ENCODE data around the gene PDLIM4.

PDLIM4 gene

GRCh38 chr5:132293066-132293991 is 35.8 kb downstream of the PDLIM4 start:
- DNase-seq, result peak; percentile 64 to 66

GRCh38 chr5:132293992-132294727 is 36.7 kb downstream of the PDLIM4 start, which contains the start of gene SLC22A4:
TSS of gene SLC22A4 (plus strand) at chr5:132294394. CDS start at chr5:132294617, 223 bp downstream.
- DNase-seq, result peak; percentile 73 to 78

DNA sequence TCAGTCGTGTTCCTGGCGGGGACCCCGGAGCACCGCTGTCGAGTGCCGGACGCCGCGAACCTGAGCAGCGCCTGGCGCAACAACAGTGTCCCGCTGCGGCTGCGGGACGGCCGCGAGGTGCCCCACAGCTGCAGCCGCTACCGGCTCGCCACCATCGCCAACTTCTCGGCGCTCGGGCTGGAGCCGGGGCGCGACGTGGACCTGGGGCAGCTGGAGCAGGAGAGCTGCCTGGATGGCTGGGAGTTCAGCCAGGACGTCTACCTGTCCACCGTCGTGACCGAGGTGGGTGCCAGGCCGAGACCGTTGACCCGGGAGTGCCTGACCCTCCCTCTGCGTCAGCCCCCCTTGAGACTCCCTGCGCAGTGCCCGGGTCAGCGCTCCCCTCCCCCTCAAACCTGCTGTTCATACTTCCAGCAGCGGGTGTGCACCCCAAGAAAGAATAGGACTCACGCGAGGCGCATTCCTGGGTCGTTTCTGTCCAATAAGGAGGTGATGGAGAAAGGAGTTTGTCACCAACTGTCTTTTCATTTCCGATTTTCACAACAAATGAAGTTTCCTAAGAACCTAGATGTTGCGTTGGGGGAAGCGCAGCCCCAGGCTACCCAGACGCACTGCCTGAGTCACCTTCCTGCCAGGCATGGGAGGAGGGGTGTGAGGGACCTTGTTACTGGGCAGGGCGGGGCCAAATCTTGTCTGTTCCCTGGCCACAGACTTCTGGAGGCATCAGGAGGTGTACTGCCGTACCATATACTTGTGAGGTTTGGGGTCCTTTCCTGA is 37.4 kb downstream of the PDLIM4 start:
- peak; percentile 63 to 67 for DNase-seq

- no peak for DNase-seq
Measured at GRCh38 chr5:132295505-132296411, 38.3 kb downstream of the PDLIM4 start.

DNA sequence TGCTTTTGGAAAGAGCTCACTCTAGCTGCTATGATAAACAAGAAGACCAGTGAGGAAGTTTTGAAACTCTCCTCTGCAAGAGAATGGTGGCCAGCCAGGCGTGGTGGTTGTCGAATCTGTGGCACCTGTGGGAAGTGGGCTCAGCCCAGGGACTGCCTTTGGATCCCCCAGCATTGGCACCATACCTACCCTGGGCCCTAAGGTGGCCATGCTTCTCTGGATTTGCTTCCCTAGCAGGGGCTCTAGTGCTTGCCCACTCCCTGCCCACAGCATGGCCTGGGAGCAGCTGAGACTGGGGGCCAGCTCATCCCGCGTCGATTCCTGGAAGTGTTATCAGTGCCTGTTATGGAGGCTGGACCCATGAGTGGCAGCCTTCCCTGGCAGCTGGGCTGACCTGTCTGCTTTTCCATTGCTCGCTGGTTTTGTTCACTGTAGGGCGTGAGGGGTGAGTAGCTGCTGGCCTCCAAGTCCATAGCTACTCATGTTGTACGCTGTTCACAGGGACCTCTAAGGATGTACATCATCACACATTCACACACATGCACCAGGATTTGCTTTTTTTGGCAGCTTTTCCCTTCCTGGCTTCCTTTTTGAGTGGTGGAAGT is 39.0 kb downstream of the PDLIM4 start:
- DNase-seq, result no peak

- no peak for DNase-seq
Measured at GRCh38 chr5:132297211-132297940, 39.9 kb downstream of the PDLIM4 start.

DNA sequence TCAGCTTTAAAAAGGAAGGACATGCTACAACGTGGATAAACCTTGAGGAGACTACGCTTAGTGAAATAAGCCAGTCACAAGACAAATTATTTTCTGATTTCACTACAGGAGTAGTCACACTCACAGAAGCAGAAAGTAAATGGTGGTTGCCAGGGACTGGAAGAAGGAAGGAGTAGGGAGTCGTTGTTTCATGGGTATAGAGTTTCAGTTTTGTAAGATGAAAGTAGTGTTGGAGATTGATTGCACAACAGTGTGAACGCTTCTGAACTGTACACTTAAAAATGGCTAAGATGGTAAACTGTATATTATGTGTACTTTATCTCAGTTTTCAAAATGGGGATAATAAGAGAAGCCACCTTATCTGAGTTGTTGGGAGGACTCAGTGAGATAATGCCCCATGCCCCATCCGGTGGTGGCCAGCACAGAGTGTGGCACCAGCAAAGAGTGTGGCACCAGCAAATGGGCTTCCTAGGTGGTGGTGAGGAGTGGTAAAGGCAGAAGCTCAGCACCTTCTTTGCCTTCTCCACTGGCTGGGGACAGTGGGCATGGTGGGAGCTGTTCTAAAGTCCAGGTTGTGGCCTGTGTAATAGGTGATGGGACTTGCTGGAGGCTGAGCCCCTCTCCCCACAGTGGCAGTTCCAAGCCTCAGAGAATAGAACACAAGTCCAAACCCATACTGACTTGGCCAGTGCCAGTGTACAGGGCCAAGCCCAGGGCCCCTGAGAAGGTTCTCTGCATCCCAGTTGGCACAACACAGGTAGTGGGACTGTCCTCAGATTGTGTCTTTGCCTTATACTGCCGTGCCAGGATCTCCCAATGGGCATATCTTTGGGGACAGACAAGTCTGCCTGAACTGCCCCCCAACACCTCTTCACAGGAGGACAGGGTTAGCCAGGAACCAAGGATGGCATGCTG is 41.1 kb downstream of the PDLIM4 start:
- no peak for DNase-seq

GRCh38 chr5:132299917-132300316 is 42.4 kb downstream of the PDLIM4 start:
- DNase-seq, result no peak

DNA sequence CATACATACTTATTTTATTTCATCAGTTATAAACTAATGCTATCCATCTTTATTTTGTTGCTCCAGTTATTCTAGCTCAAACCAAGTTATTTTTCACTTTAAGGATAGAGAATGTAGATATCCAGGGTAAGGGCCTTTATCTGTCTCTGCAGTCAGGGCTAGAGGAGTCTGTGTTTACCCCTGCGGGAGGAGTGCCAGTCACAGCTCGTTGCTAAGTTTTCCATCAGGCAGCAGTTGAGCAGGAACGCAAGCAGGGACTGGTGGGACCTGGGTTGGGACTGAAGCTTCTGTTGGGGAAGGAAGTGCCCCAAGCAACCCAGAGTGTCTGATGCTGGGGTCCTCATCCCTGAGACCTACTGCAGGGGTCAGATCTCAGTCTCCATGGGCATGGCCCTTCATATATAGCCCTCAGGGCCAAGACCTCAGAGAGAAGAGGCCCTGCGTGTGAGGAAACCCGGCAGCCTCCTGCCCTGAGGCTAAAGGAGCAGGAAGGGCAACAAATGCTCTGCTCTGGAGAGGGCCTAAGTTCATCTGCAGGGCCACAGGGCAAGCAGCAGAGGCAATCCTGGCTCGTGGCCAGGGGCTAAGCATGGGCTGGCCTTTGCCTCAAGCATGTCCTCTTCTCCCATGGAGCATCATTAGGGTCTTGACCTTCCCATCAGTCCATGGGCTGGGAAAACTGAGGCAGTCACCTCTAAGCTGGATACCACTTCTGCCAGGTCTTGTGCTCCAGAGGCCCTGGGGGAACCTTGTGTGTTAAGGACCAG is 43.3 kb downstream of the PDLIM4 start:
- DNase-seq, result no peak

DNA sequence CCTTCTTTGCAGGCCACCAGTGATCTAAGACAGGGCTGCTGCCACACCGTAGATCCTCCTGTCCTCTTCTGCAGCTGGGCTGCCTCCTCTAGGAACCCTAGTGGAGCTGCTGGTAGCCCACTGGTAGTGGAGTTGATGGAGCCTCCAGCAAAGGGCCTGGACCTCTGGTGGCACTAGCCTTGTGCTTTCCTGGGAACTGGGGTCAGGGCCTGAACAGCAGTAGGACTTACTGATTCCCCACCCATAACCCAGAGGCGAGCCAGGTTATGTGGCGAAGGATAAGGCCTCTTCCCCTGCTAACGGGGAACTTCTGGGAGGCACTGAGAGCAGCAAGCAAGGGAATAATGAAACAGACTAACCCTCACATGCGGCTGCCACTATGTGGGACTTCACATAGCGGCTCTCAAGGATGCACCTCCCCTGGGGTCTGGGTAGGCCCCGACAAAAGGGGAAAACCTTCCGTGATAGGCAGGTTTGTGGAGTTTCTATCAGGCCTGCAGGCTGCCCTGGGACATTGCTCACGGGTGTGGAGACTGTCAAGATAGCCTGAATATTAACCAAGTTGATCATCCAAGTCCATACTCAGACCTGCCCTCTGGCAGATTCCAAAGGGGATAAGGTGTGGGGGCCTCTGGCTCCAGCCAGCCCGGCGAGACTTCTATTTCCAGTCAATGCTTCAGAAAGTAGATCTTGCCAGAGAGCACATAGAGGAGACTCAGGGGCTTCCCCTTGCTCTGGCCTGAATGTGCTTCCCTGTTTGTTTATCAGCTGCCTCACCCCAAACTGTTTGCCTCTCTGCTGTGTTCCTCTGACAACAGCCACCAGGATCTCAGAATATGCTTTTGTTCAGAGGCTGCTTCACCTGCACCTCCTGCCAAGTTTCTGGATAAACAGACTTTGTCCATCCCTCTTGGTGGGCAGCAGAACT is 44.1 kb downstream of the PDLIM4 start:
- DNase-seq, result no peak

GRCh38 chr5:132302413-132302812 is 44.9 kb downstream of the PDLIM4 start:
- DNase-seq, result no peak

GRCh38 chr5:132303589-132303988 is 46.1 kb downstream of the PDLIM4 start:
- no peak for DNase-seq

DNA sequence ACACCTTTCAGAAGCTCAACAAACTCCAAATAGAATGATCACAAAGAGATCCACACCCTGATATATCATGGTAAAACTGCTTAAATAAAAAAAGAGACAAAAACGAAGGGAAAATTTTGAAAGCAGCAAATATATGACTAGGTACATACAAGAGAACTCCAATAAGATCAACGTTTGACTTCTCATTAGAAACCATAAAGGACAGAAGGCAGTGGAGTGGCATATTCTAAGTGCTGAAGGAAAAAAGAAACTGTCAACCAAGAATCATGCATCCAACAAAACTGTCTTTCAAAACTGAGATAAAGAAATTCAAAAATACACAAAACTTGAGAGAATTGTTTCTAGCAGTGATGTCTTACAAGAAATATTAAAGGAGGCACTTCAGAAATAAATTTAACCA is 47.9 kb downstream of the PDLIM4 start:
- DNase-seq, result no peak

- no peak for DNase-seq
Measured at GRCh38 chr5:132308701-132309100, 51.2 kb downstream of the PDLIM4 start.

DNA sequence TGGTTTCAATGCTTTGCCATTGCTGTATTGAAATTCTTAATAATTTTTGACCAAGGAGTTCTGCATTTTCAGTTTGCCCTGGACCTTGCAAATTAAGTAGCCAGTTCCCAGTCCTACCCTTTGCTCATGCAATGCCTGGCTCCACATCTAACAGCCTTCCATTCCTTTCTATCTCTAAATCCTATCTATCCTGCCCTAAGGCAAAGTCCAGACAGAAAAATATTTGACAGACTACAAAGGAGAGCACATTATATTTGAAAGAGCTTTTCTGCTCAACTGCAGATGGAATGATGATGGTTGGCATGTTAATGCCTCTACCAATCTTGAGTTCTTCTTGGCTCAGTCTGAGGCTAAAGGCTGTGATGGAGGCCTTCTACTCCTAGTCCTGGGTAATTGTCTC is 52.2 kb downstream of the PDLIM4 start:
- no peak for DNase-seq

GRCh38 chr5:132310141-132310834 is 52.8 kb downstream of the PDLIM4 start:
- DNase-seq, result no peak

DNA sequence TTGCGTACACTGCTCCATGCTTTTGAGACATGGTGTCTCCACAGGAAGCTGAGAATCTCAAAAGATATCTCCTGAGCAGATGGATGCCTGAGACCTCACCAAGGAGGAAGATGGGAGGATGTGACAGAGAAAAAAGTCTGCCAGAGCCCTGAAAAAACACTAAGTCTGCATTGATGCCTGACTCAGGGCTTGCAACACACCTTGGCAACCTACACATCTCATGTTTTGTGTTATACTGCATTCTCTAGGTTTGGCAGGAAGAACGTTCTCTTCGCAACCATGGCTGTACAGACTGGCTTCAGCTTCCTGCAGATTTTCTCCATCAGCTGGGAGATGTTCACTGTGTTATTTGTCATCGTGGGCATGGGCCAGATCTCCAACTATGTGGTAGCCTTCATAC is 55.9 kb downstream of the PDLIM4 start:
- DNase-seq, result no peak

Measured in stimulated activated CD4-positive, alpha-beta T cell treated with anti-CD3 and anti-CD28 coated beads, Interleukin-2, amount 100 ng/mL, for 48 hours (primary cell).